Naive thymus-derived CD4-positive, alpha-beta T cell (primary cell): ENCODE measurements around the gene MAPK14. TPM values are rescaled to one million over a fixed set of nuclear protein-coding genes. Genes with fewer than 3 reads are reported as not detected.

ENCODE experiments used
- ATAC-seq: fragments of 150-1000 bp; cut with Tn5 transposase; 2 replicates; pipeline ENCODE4 v1.10.0; 2021; ENCODE audit warnings: mild to moderate bottlenecking, moderate library complexity
- CTCF ChIA-PET: fragments of 350-600 bp; sonication (Branson Sonifier 250); formaldehyde crosslinking; loops from one replicate; lab custom pipeline; 2021; ENCODE audit warnings: antibody characterized with exemption; lab: Charles Lee
- POLR2A ChIA-PET: fragments of 350-600 bp; sonication (Branson Sonifier 250); formaldehyde crosslinking; loops from one replicate; lab custom pipeline; 2021; ENCODE audit warnings: antibody characterized with exemption, inconsistent platforms; lab: Charles Lee
- DNase-seq, 9 donors: peaks; one replicate each; pipeline versions ENCODE4 v3.0.0 to v3.0.0-alpha.2; 2020 to 2022; ENCODE audit warnings: mixed read lengths in 1 of 9
- H3K27ac ChIP-seq: one replicate; pipeline ENCODE4 v1.7.0; 2013; ENCODE audit warnings: mild to moderate bottlenecking, low read depth, low read length, moderate library complexity
- H3K27me3 ChIP-seq, 2 donors: one replicate each; pipeline ENCODE4 v1.7.0; 2013; ENCODE audit warnings: low read length in 2 of 2, mild to moderate bottlenecking in 2 of 2, moderate library complexity in 2 of 2; ENCODE audit not compliant: control insufficient read depth in 2 of 2, insufficient read depth in 2 of 2
- H3K36me3 ChIP-seq, 3 experiments: 1 replicate in 2 of 3; 2 replicates in 1 of 3; pipeline ENCODE4 v1.7.0; 2013; ENCODE audit warnings: low read length in 3 of 3, mild to moderate bottlenecking in 3 of 3, moderate library complexity in 1 of 3; ENCODE audit not compliant: insufficient read depth in 3 of 3, control insufficient read depth in 2 of 3
- H3K4me1 ChIP-seq, 2 donors: one replicate each; pipeline ENCODE4 v1.7.0; 2013; ENCODE audit warnings: low read length in 2 of 2, mild to moderate bottlenecking in 2 of 2, moderate library complexity in 1 of 2; ENCODE audit not compliant: control insufficient read depth in 2 of 2, insufficient read depth in 2 of 2
- H3K4me3 ChIP-seq: 2 replicates; pipeline ENCODE4 v1.7.0; 2013; ENCODE audit warnings: mild to moderate bottlenecking, low read length
- H3K9me3 ChIP-seq, 3 experiments: 1 replicate in 2 of 3; 2 replicates in 1 of 3; pipeline ENCODE4 v1.7.0; 2013; ENCODE audit warnings: low read length in 3 of 3; ENCODE audit not compliant: control insufficient read depth in 2 of 3
- H3K27ac Mint-ChIP-seq, 9 donors: one replicate each; pipeline ENCODE4 v1.8.0; 2020 to 2022; ENCODE audit warnings: mixed read lengths in 9 of 9, mild to moderate bottlenecking in 8 of 9, moderate library complexity in 5 of 9, inconsistent platforms in 2 of 9
- H3K27me3 Mint-ChIP-seq, 5 donors: one replicate each; pipeline ENCODE4 v1.8.0; 2021 to 2022; ENCODE audit warnings: mixed read lengths in 5 of 5, mild to moderate bottlenecking in 1 of 5
- H3K36me3 Mint-ChIP-seq, 5 donors: one replicate each; pipeline ENCODE4 v1.8.0; 2020 to 2022; ENCODE audit warnings: mixed read lengths in 5 of 5, mild to moderate bottlenecking in 3 of 5, inconsistent platforms in 1 of 5
- H3K4me1 Mint-ChIP-seq, 7 donors: one replicate each; pipeline ENCODE4 v1.8.0; 2020 to 2022; ENCODE audit warnings: mixed read lengths in 7 of 7, mild to moderate bottlenecking in 3 of 7, inconsistent platforms in 1 of 7
- H3K4me3 Mint-ChIP-seq, 10 donors: one replicate each; pipeline ENCODE4 v1.8.0; 2020 to 2022; ENCODE audit warnings: mild to moderate bottlenecking in 10 of 10, mixed read lengths in 10 of 10, moderate library complexity in 6 of 10, inconsistent platforms in 2 of 10
- H3K9me3 Mint-ChIP-seq, 11 donors: one replicate each; pipeline ENCODE4 v1.8.0; 2020 to 2022; ENCODE audit warnings: mixed read lengths in 11 of 11, mild to moderate bottlenecking in 4 of 11, inconsistent platforms in 1 of 11, moderate library complexity in 1 of 11
- intact Hi-C, 2 donors: fragments of 100-400 bp; cut with micrococcal nuclease; formaldehyde crosslinking; loops; one replicate each; pipeline ENCODE4 v1.15.1; 2023
- polyA plus RNA-seq, 2 donors: library from polyadenylated mRNA; unstranded; fragments of 300-500 nt; fragmentation: Illumina TruSeq; gene quantifications; one replicate each; pipeline ENCODE4 v1.2.3, GENCODE V29; 2021
- total RNA-seq, 6 experiments: library from RNA in 5 of 6; stranded (reverse) in 5 of 6; gene quantifications; 1 replicate in 5 of 6; 2 replicates in 1 of 6; pipeline ENCODE4 v1.2.3 and lab custom pipeline; 2021 to 2026

The MAPK14 gene
- total and polyA plus RNA-seq, 7 experiments from 2014 or later = 43.2 to 81.0 (median 60.5) TPM

- Mint-ChIP-seq H3K4me3 (peak overlapping the region in 4 of 10 donors; percentile 1 to 73 (median 42)), H3K27me3 (no peaks in the 10 kb centered on the region), H3K27ac (peak overlapping the region in 7 of 9 donors; percentile 14 to 83 (median 49)), H3K36me3 (peaks cover 0 to 17% (median 9%) of the 10 kb centered on the region in 5 donors), H3K9me3 (peaks cover 0 to 4% (median 0%) of the 10 kb centered on the region in 11 donors), H3K4me1 (peaks cover 50 to 85% (median 74%) of the 10 kb centered on the region in 7 donors)
- Histone ChIP-seq H3K27me3 (no peaks in the 10 kb centered on the region), H3K9me3 (no peaks in the 10 kb centered on the region), H3K27ac (no peak overlapping the region), H3K4me3 (no peak overlapping the region), H3K36me3 (no peaks in the 10 kb centered on the region), H3K4me1 (peaks cover 27 to 33% of the 10 kb centered on the region in 2 donors)
- DNase-seq (no peak), ATAC-seq (no peak)
- CTCF ChIA-PET = interaction anchor here (1.9 kb wide), 1 partner anchor 11 kb away, joined by 9 read pairs; the partner anchor contains the start of gene MAPK14
- POLR2A ChIA-PET = interaction anchor here (1.7 kb wide), 1 partner anchor 11 kb away, joined by 7 read pairs; the partner anchor contains the start of gene MAPK14
- intact Hi-C loops = no loop called here
Observed at GRCh38 chr6:36039112-36039511, 11.5 kb downstream of the MAPK14 start.

- CTCF ChIA-PET = interaction anchor here (0.6 kb wide), 1 partner anchor 620 kb away, joined by 3 read pairs; no protein-coding TSS in a partner anchor
- Mint-ChIP-seq H3K27me3 (no peaks in the 10 kb centered on the region), H3K4me1 (peaks cover 42 to 87% (median 73%) of the 10 kb centered on the region in 7 donors), H3K36me3 (peaks cover 0 to 18% (median 9%) of the 10 kb centered on the region in 5 donors), H3K9me3 (peaks cover 0 to 2% (median 0%) of the 10 kb centered on the region in 11 donors), H3K4me3 (peak overlapping the region in 5 of 10 donors; percentile 1 to 54 (median 40)), H3K27ac (peak overlapping the region in 3 of 9 donors; percentile 15 to 24 (median 23))
- intact Hi-C loops = no loop called here
- Histone ChIP-seq H3K4me1 (peaks cover 17 to 29% of the 10 kb centered on the region in 2 donors), H3K27ac (no peak overlapping the region), H3K36me3 (no peaks in the 10 kb centered on the region), H3K9me3 (no peaks in the 10 kb centered on the region), H3K4me3 (no peak overlapping the region), H3K27me3 (no peaks in the 10 kb centered on the region)
- DNase-seq = no peak
- no peak for ATAC-seq
- POLR2A ChIA-PET = interaction anchor here (0.9 to 1.3 kb wide), 2 partner anchors 12 to 15 kb away, joined by 3 to 6 read pairs; no protein-coding TSS in a partner anchor
Observed at GRCh38 chr6:36040958-36041357, 13.3 kb downstream of the MAPK14 start.

GRCh38 chr6:36042618-36043260 is 15.1 kb downstream of the MAPK14 start:
- Mint-ChIP-seq H3K4me1 (peaks cover 39 to 85% (median 70%) of the 10 kb centered on the region in 7 donors), H3K9me3 (peaks cover 0 to 7% (median 0%) of the 10 kb centered on the region in 11 donors), H3K27me3 (no peaks in the 10 kb centered on the region), H3K4me3 (peak overlapping the region in 2 of 10 donors; percentile 8 to 20), H3K27ac (no peak overlapping the region), H3K36me3 (peaks cover 0 to 16% (median 12%) of the 10 kb centered on the region in 5 donors)
- intact Hi-C loops = no loop called here
- POLR2A ChIA-PET = interaction anchor here (1.0 to 1.5 kb wide), 2 partner anchors 9 to 13 kb away, joined by 4 to 9 read pairs; no protein-coding TSS in a partner anchor
- H3K4me1 ChIP-seq = peaks cover 14 to 26% of the 10 kb centered on the region in 2 donors
- CTCF ChIA-PET = interaction anchor here (0.6 to 1.5 kb wide), 2 partner anchors 52 to 315 kb away, joined by 3 to 4 read pairs; no protein-coding TSS in a partner anchor
- H3K36me3 ChIP-seq = no peaks in the 10 kb centered on the region
- no peak for ATAC-seq
- DNase-seq = no peak
- no peak overlapping the region for H3K4me3 ChIP-seq
- H3K27ac ChIP-seq = no peak overlapping the region
- no peaks in the 10 kb centered on the region for H3K27me3 ChIP-seq
- no peaks in the 10 kb centered on the region for H3K9me3 ChIP-seq

- Mint-ChIP-seq H3K36me3 (peaks cover 0 to 8% (median 6%) of the 10 kb centered on the region in 5 donors), H3K27me3 (no peaks in the 10 kb centered on the region), H3K9me3 (peaks cover 0 to 5% (median 0%) of the 10 kb centered on the region in 11 donors), H3K4me3 (no peak overlapping the region), H3K27ac (no peak overlapping the region), H3K4me1 (peaks cover 6 to 30% (median 17%) of the 10 kb centered on the region in 7 donors)
- ChIA-PET CTCF (no interaction called here), POLR2A (interaction anchor here (0.6 to 0.7 kb wide), 2 partner anchors 26 to 243 kb away, joined by 3 to 4 read pairs; no protein-coding TSS in a partner anchor)
- Histone ChIP-seq H3K27me3 (no peaks in the 10 kb centered on the region), H3K4me1 (peaks cover 22 to 25% of the 10 kb centered on the region in 2 donors), H3K9me3 (no peaks in the 10 kb centered on the region), H3K4me3 (no peak overlapping the region), H3K27ac (no peak overlapping the region), H3K36me3 (peaks cover 0 to 12% (median 5%) of the 10 kb centered on the region in 3 experiments)
- no peak for DNase-seq
- intact Hi-C loops = loop anchor here in 1 of 2 donors (2.0 kb wide), 1 partner anchor 15 kb away; no protein-coding TSS in a partner anchor
- ATAC-seq = no peak
Observed at GRCh38 chr6:36049582-36049981, 22.0 kb downstream of the MAPK14 start.

GRCh38 chr6:36050305-36050704 is 22.7 kb downstream of the MAPK14 start:
- H3K9me3 ChIP-seq = no peaks in the 10 kb centered on the region
- ChIA-PET POLR2A (no interaction called here), CTCF (no interaction called here)
- no peak overlapping the region for H3K27ac Mint-ChIP-seq
- no peak overlapping the region for H3K4me3 ChIP-seq
- no peak overlapping the region for H3K4me3 Mint-ChIP-seq
- intact Hi-C loops = no loop called here
- DNase-seq (peak in 1 of 9 donors; percentile 7), ATAC-seq (no peak)
- no peaks in the 10 kb centered on the region for H3K27me3 ChIP-seq
- H3K27ac ChIP-seq = no peak overlapping the region
- H3K36me3 ChIP-seq = peaks cover 0 to 16% (median 5%) of the 10 kb centered on the region in 3 experiments
- peaks cover 9 to 30% (median 18%) of the 10 kb centered on the region in 7 donors for H3K4me1 Mint-ChIP-seq
- peaks cover 22 to 31% of the 10 kb centered on the region in 2 donors for H3K4me1 ChIP-seq
- peaks cover 0 to 5% (median 0%) of the 10 kb centered on the region in 11 donors for H3K9me3 Mint-ChIP-seq
- no peaks in the 10 kb centered on the region for H3K27me3 Mint-ChIP-seq
- peaks cover 0 to 8% (median 7%) of the 10 kb centered on the region in 5 donors for H3K36me3 Mint-ChIP-seq

GRCh38 chr6:36050947-36051710 is 23.5 kb downstream of the MAPK14 start:
- Histone ChIP-seq H3K27ac (no peak overlapping the region), H3K9me3 (no peaks in the 10 kb centered on the region), H3K4me1 (peaks cover 22 to 31% of the 10 kb centered on the region in 2 donors), H3K4me3 (no peak overlapping the region), H3K27me3 (no peaks in the 10 kb centered on the region), H3K36me3 (peaks cover 0 to 16% (median 5%) of the 10 kb centered on the region in 3 experiments)
- Mint-ChIP-seq H3K36me3 (peaks cover 0 to 10% (median 7%) of the 10 kb centered on the region in 5 donors), H3K27ac (no peak overlapping the region), H3K27me3 (no peaks in the 10 kb centered on the region), H3K9me3 (peaks cover 0 to 5% (median 0%) of the 10 kb centered on the region in 11 donors), H3K4me1 (peaks cover 9 to 30% (median 21%) of the 10 kb centered on the region in 7 donors), H3K4me3 (no peak overlapping the region)
- DNase-seq = no peak
- CTCF ChIA-PET = interaction anchor here (1.4 to 1.6 kb wide), 2 partner anchors 22 to 44 kb away, joined by 4 to 5 read pairs; no protein-coding TSS in a partner anchor
- POLR2A ChIA-PET = interaction anchor here (0.8 kb wide), 1 partner anchor 8 kb away, joined by 3 read pairs; no protein-coding TSS in a partner anchor
- intact Hi-C loops = no loop called here
- ATAC-seq = no peak
